IPS-18c (cell line): ENCODE data around the gene GAS6.
"Not testable (repeated sequence)": the region's sequence is repeated elsewhere in the genome, so short reads cannot be mapped to it uniquely, and the experiment has no call there.

ENCODE experiments used
- H3K4me3 ChIP-seq: 2 replicates; pipeline ENCODE4 v1.7.0; 2013; ENCODE audit warnings: low read depth, mild to moderate bottlenecking, low read length, moderate library complexity; ENCODE audit not compliant: insufficient read depth
- H3K9me3 ChIP-seq: one replicate; pipeline ENCODE4 v1.6.1; 2013; ENCODE audit warnings: mild to moderate bottlenecking, low read length, moderate library complexity; ENCODE audit not compliant: control insufficient read depth, insufficient read depth

The GAS6 gene

DNA sequence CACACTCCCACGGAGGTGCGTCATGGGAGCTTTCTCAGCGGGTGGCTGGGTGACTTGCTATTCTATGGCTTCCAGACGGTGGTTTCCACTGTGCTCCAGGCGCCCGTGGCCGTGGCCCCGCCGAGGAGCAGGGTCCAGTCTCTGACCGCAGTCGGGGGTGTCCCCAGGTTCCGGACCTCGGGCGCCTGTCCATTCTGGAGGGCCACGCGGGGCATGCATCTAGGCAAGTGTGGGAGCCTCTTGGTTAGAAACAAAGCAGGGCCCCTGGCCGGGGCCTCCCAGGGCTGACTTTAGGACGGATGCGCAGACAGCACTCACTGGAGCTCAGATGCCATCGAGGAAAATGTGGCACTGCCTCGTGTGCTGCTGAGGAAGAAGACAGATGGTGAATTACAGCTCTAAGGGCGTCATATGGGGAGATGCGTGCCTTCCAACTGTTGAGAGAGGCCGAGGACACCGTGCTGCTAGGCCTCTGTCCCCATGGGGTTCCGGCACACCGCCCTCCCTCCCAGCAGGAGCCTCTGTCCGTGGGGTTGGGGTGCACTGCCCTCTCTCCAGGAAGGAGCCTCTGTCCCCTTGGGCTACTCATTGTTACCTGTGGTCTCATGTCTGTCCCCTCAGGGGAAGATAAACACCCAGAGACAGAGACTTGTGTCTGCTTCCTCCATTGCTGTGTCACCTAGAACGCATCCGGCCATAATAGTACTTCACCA lies 66.8 kb downstream of the GAS6 start:
- Histone ChIP-seq H3K9me3 (no peaks in the 10 kb centered on the region), H3K4me3 (no peak overlapping the region)

DNA sequence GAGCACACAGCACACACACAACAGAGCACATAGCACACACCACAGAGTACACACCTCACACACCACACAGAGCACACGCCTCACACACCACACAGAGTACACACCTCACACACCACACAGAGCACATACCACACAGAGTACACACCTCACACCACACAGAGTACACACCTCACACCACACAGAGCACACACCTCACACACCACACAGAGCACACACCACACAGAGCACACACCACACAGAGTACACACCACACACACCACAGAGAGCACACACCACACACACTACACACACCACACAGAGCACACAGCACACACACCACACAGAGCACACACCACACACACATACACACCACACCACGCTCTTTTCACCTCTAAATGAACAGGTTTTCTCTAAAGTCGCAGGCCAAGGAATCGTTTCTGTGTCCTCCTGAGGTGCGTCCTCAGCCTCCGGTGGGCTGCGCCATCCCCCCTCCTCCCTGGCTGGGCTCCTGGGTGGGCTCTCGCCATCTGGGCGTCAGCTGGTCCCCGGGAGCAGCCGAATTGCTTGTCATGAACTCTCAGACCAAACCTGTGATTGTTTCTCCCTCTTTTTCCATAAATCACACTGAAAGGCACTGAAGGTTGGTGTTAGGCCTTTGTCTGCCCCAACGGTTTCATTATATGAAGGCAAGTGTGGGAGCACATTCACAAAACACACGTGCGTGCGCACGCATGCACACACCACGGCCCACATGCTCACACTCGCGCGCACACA lies 67.5 kb downstream of the GAS6 start:
- no peaks in the 10 kb centered on the region for H3K9me3 ChIP-seq

DNA sequence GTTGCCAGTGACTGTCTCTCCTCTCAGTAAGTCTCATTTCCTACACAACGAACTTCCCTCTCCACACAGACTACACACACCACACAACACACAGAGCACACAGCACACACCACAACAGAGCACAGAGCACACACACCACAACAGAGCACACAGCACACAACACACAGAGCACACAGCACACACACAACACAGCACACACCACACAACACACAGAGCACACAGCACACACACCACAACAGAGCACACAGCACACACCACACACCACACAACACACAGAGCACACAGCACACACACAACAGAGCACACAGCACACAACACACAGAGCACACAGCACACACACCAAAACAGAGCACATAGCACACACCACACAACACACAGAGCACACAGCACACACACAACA lies 68.5 kb downstream of the GAS6 start:
- not testable (repeated sequence) for H3K4me3 ChIP-seq, H3K9me3 ChIP-seq

More for the DNA sequence above, 67.5 kb downstream of the GAS6 start:
- no peak overlapping the region; the same call in 1 of the 2 replicates for H3K4me3 ChIP-seq

DNA sequence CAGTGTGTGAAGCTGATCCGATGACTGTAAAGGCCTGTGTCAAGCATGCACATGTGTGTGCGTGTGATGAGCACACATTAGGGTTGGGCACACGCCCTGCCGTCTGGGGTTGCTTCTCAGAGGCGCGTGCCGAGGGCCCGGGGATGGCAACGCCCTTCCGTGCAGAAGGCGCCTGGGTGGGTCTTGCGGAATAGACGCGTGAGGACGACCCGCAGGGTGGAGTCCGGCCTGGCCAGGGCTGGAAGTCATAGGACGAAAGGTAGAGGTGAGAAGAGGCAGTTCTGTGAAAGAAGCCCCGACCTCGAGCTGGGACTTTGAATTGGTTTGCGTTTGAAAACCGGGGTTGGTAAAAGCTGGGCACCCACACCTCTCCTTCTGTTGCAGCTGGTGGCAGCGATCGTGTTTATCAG lies 69.1 kb downstream of the GAS6 start:
- H3K9me3 ChIP-seq = no peaks in the 10 kb centered on the region
- H3K4me3 ChIP-seq = no peak overlapping the region

DNA sequence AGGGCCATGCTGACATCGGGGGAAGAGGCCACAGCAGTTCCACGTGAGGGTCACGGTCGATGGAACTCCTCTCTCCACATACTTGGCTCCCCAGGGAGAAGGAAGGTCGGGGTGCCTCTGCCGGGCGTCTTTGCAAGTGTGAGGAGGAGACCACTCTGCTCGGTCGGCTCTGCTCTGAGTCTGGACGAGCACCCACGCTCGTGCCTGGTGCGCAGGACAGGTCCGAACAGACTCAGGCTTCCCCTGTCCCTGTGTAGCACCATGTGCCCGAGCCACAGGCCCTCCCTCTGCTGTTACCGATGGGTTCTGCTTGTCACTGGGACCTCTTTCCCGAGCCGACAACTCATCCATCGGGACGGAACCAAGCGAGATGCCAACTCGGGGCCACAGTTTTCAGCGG lies 69.8 kb downstream of the GAS6 start:
- Histone ChIP-seq H3K9me3 (no peaks in the 10 kb centered on the region), H3K4me3 (no peak overlapping the region)

DNA sequence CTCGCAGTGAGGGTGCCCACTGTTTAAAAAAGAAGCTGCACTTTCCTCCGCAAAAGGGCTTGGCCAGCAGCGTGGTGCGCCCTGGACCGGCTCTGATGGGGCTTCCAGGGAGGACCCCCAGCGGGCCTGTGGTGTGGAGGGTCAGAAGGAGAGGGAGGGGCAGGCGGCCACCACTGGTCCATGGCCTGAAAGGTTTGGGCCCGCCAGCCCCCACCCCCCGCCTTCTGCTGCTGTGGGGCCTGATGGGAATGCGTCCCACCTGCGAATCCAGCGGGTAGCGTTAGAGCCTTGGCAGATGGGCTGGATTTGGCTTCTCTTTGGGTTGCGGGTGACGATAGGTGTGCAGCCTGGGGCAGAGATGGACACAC lies 70.2 kb downstream of the GAS6 start:
- H3K9me3 ChIP-seq = no peaks in the 10 kb centered on the region
- H3K4me3 ChIP-seq = no peak overlapping the region

DNA sequence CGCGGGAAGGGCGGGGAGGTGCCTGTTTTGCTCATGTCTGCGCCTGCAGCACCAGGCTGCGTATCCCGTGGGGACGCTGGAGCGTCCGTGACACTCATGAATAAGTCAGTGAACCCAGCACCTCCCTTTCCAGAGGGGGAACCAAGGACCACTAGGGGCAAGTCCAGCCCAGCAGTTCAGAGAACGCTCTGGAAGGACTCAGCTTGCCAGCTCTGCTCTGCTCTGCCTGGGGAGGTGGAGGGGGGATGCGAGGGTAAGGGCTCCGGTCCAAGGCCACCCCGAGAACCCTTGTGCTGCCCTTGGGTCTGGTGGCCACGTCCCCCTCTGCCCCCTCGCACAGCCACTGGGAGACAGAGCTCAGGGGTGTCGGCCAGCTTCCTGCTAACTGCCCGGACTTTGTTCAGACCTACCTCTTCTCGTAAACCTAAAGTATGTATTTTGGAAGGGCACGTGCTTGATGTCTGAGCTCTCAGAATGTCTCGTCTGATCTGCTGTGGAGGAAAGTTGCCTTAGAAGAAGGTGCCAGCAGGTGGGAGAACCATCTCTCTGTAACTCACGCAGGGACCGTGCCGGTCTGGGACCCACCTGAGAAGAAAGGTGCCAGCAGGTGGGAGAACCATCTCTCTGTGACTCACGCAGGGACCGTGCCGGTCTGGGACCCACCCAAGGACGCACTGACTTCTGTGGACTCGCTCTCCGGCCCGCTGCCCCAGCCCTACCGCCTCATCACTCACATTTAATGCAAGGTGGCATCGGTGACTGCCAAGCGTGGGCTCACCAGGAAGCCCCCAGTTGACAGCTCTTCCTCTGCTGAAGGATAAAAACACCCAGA lies 70.8 kb downstream of the GAS6 start:
- H3K4me3 ChIP-seq = no peak overlapping the region
- no peaks in the 10 kb centered on the region for H3K9me3 ChIP-seq

DNA sequence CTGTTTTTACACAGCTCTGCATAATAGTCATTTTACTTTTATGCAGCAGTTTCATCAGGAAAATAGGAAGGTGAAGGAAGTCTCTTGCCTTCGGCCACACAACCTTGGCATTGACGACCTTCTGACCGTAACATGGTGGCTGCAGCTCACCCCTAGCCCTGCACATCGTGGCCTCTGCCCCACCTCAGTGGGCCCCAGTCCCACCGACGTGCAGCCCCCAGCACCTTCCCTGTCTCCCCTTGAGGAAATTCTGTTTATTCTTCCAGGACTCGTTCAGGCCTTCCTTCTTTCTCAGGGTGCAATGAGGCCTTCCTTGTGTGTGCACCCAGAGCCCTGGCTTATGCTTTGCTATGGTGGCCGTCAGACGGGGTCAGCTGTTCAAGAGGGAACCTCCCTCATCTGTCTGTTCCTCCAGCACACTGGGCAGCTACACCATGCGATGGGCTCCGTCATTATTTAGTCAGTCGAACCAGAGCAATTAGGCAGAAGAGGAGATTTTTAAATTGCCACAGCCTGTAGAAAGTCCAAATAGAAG lies 71.6 kb downstream of the GAS6 start:
- Histone ChIP-seq H3K9me3 (no peaks in the 10 kb centered on the region), H3K4me3 (no peak overlapping the region)

DNA sequence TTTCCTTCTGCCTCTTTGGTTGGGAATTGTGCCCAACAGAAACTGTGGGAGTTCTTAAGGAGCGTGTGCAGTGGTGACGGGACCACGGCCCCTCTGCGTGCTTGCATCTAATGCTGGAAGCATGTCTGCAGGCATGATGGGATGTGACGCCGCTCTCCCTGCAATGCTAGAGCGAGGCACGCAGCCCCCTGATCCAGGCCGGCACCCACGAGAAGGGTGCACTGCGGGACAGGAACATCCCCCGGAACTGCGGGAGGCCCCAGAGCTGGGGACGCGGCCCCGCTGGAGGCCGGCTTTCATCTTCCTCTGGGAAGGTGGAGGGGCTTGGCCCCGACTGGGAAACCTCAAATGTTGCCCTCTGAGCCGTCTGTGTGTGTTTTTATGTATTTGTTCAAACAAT lies 72.1 kb downstream of the GAS6 start:
- Histone ChIP-seq H3K4me3 (no peak overlapping the region), H3K9me3 (no peaks in the 10 kb centered on the region)

DNA sequence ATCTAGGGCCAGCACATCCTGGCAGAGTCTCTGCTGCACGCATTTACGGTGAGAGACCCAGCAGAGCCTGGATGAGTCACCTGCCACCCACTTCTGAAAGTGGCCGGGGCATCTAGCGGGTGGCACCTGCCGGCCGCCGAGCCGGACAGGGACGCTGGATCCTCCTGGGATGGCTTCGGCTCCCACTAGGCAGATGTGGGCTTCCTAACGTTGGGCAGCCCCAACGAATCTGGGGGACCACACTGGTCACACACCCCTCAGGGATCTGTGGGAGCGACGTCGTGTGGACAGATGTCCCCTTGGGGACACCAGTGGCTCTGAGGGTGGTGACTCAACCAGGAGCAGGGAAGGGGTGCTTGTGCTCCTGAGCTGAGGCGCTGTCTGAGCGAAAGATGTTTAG lies 72.7 kb downstream of the GAS6 start:
- H3K4me3 ChIP-seq = no peak overlapping the region
- H3K9me3 ChIP-seq = no peaks in the 10 kb centered on the region

DNA sequence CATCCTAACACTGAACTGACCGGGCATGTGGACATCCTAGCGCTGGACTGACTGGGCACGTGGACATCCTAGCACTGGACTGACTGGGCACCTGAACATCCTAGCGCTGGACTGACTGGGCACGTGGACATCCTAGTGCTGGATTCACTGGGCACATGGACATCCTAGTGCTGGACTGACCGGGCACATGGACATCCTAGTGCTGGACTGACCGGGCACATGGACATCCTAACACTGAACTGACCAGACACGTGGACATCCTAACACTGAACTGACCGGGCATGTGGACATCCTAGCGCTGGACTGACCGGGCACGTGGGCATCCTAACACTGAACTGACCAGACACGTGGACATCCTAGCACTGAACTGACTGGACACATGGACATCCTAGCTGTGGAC lies 73.9 kb downstream of the GAS6 start:
- H3K9me3 ChIP-seq, H3K4me3 ChIP-seq: not testable (repeated sequence)

DNA sequence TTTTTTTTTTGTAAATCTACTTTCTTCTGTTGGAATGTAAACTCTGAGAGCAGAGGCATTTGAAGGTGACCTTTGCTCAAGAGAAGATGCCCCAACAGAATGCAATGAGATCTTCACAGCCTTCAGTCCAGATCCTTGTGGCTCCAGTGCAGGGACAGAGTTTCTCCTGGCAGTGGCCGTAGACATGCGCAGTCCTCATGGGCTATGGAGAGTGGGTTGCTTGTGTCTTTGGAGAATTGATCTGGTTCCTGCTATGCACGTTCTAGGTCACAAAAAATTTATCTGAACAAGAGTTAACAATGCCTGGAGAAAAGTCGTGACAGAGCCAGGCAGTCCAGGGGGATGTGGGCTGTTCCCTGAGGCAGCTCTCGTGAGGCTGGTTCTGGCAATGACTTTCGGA lies 74.7 kb downstream of the GAS6 start:
- H3K4me3 ChIP-seq = no peak overlapping the region
- H3K9me3 ChIP-seq = no peaks in the 10 kb centered on the region

DNA sequence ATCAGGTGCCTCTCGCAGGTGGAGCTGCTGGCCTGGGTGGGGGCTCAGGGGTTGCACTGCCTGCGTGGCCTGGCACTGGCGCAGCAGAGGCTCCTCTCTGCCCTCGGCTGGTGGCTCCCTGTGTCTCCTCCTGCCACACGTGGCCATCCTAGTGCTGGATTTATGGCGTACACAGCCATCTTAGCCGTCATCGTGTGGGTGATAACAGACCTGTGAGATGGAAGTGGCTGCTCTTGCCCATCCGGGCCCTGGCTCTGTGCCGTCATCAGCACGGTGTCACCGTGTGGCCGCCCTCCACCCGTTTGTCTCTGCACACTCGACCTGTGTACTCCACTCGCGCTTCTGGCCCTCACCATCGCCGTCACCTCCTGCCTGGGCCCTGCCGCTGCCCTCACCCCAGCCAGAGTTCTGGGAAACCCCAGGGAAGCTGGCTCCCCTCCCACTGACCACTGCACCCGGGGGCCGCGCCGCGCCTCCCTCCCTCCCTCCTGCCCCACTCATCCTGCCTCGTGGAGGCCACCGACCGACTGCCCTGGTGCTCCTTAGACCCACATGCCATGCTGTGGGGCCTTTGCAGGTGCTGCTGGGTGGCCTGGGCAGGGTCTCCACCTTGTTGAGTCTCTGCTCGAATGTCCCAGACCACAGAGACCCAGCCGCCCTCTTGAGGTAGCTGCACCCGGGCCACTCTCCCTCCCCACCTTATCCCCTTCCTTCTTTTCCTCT lies 75.3 kb downstream of the GAS6 start:
- Histone ChIP-seq H3K9me3 (no peaks in the 10 kb centered on the region), H3K4me3 (no peak overlapping the region)

DNA sequence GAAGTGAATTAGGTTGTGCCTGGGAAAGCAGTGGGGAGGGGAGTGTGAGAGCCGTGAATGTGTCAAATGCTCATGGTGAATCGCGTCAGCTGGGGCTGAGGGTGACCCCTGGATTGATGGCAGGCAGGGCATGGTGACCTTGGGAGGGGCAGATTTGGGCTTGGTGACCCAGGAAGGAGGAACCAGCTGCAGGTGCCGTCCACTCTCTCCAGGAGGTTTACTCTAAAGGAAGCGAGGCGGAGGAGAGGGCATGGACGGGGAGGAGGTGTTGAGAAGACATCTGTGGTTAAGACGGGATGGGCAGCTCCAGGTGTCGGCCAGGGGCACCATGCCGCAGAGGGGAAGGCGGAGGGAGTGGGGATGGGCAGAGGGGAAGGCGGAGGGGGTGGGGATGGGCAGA lies 76.2 kb downstream of the GAS6 start:
- Histone ChIP-seq H3K4me3 (no peak overlapping the region), H3K9me3 (no peaks in the 10 kb centered on the region)

DNA sequence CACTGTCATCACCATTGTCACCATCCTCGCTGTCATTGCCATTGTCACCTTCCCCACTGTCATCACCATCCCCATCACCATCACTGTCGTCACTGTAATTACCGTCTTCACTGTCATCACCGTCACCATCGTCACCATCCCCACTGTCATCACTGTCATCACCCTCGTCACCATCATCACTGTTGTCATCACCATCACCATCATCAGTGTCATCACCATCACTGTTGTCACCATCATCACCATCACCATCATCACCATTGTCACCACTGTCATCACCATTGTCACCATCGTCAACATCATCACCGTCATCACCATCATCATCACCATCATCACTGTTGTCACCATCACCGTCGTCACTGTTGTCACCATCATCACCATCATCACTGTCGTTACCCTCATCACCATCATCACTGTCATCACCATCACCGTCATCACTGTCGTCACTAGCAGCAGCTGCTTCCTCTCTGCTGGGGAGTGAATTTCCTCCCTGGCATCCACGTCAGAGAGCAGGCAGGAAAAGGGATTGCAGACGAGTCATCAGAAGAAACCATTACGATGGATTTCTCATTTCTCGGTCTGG lies 77.5 kb downstream of the GAS6 start:
- H3K9me3 ChIP-seq = no peaks in the 10 kb centered on the region
- no peak overlapping the region for H3K4me3 ChIP-seq

DNA sequence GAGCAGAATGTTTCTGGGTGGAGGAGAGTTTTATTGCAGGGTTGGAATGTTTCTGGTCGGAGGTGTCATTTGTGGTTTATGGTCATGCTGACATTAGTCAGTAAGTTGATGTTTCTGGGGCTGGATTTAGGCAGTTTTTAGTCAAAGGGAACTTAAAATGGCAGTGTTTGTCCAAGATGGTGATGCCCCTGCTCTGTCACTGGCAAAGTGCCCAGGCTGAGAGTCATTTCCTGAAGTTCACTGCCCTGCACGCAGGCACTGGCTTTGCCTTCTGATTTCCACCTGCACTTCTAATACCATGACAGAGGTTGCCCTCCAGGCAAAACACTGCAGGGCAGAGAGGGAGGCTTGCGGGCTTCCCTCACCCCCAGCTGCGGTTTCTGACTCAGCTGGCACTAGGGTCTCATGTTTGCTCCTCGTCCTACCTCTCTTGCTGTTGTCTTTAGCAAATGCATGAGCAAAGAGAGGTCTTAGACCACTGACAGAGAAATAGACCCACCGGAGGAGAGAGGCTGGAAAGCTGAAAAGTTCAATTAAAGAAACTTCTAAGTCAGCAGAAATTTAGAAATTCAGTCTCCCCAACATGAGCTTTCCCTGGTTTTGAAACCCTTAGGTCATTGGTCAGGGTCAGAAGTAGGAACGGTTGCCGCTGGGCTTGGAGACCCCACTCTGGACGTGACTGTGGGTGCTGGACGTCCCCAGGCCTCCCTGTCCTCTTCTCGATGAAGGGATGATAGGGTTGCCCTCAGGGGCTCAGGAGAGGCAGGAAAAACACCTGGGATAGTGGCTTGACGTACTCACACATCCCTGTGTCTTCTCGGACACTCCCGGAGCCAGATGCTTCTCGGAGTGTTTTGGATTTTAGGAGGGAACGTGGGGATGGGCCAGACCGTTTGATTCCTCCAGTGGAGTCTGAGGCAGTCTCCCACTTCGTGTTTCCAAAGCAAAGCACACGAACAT lies 78.5 kb downstream of the GAS6 start:
- no peak overlapping the region for H3K4me3 ChIP-seq
- H3K9me3 ChIP-seq = no peaks in the 10 kb centered on the region
